Hepatocyte (in vitro differentiated cells): ENCODE measurements around the gene CDC6. TPM values are rescaled to one million over a fixed set of nuclear protein-coding genes. Genes with fewer than 3 reads are reported as not detected.

ENCODE experiments used
- DNase-seq: peaks from one replicate; pipeline ENCODE4 v3.0.0-alpha.2; 2016; ENCODE audit warnings: low spot score
- H2AFZ ChIP-seq: fragments of 200-600 bp; sonication (generic); 2 replicates; pipeline ENCODE4 v1.6.0; 2016; ENCODE audit warnings: antibody characterized with exemption, mild to moderate bottlenecking
- H3K27ac ChIP-seq: fragments of 200-600 bp; sonication (generic); 2 replicates; pipeline ENCODE4 v1.5.1; 2016; ENCODE audit warnings: mild to moderate bottlenecking
- H3K27me3 ChIP-seq: fragments of 200-600 bp; sonication (generic); 2 replicates; pipeline ENCODE4 v1.6.1; 2016
- H3K36me3 ChIP-seq: fragments of 200-600 bp; sonication (generic); replicated peaks from 2 replicates; pipeline ENCODE4 v1.5.1; 2016; ENCODE audit warnings: low read depth; ENCODE audit not compliant: insufficient read depth
- H3K4me1 ChIP-seq: fragments of 200-600 bp; sonication (generic); 2 replicates; pipeline ENCODE4 v1.5.1; 2016; ENCODE audit warnings: mild to moderate bottlenecking, moderate library complexity; ENCODE audit not compliant: insufficient read depth
- H3K4me2 ChIP-seq: fragments of 200-600 bp; sonication (generic); 2 replicates; pipeline ENCODE4 v1.6.0; 2016
- H3K4me3 ChIP-seq: fragments of 200-600 bp; sonication (generic); 2 replicates; pipeline ENCODE4 v1.5.1; 2016; ENCODE audit warnings: mild to moderate bottlenecking
- H3K79me2 ChIP-seq: fragments of 200-600 bp; sonication (generic); 2 replicates; pipeline ENCODE4 v1.6.0; 2017; ENCODE audit warnings: mild to moderate bottlenecking
- H3K9me2 ChIP-seq: fragments of 200-600 bp; sonication (generic); replicated peaks from 2 replicates; pipeline ENCODE4 v1.6.0; 2017; ENCODE audit warnings: mild to moderate bottlenecking; ENCODE audit not compliant: insufficient read depth
- H3K9me3 ChIP-seq: fragments of 200-600 bp; sonication (generic); 2 replicates; pipeline ENCODE4 v1.5.1; 2016; ENCODE audit warnings: low read depth, mild to moderate bottlenecking
- H4K20me1 ChIP-seq: fragments of 200-600 bp; sonication (generic); 2 replicates; pipeline ENCODE4 v1.6.0; 2016; ENCODE audit warnings: mild to moderate bottlenecking; ENCODE audit not compliant: insufficient read depth, poor library complexity, severe bottlenecking
- CTCF ChIP-seq: fragments of 200-600 bp; sonication (generic); IDR thresholded peaks from 2 replicates; pipeline ENCODE4 v1.5.1; 2016; ENCODE audit warnings: antibody characterized with exemption, mild to moderate bottlenecking; ENCODE audit not compliant: poor library complexity
- EZH2 ChIP-seq: fragments of 200-600 bp; sonication (generic); IDR thresholded peaks from 2 replicates; pipeline ENCODE4 v1.6.1; 2016; ENCODE audit warnings: antibody characterized with exemption, mild to moderate bottlenecking, borderline replicate concordance
- EZH2phosphoT487 ChIP-seq: fragments of 200-600 bp; sonication (generic); IDR thresholded peaks from one replicate; pipeline ENCODE4 v1.6.1; 2018; ENCODE audit warnings: antibody characterized with exemption, mild to moderate bottlenecking, low read depth, moderate library complexity; ENCODE audit not compliant: unreplicated experiment, severe bottlenecking
- WGBS: methylation state at CpG from one replicate; pipeline ENCODE4 v1.1.6; 2016; ENCODE audit warnings: low lambda C conversion rate; ENCODE audit errors: missing lambda C conversion rate; 5-methylcytosine and 5-hydroxymethylcytosine counted together
- polyA plus RNA-seq: library from polyadenylated mRNA; unstranded; fragments of >200 nt; fragmentation: Nextera tagmentation; extraction: Ambion mirVana; gene quantifications from 2 replicates; pipeline ENCODE4 v1.2.1, GENCODE V29; 2016
- total RNA-seq: library from RNA; depleted of rRNA; stranded (reverse); fragments of >200 nt; gene quantifications from 2 replicates; pipeline ENCODE4 v1.2.3, GENCODE V29; 2014

Gene CDC6
- total and polyA plus RNA-seq, 2 experiments from 2014 or later = 5.1 to 5.8 TPM

DNA sequence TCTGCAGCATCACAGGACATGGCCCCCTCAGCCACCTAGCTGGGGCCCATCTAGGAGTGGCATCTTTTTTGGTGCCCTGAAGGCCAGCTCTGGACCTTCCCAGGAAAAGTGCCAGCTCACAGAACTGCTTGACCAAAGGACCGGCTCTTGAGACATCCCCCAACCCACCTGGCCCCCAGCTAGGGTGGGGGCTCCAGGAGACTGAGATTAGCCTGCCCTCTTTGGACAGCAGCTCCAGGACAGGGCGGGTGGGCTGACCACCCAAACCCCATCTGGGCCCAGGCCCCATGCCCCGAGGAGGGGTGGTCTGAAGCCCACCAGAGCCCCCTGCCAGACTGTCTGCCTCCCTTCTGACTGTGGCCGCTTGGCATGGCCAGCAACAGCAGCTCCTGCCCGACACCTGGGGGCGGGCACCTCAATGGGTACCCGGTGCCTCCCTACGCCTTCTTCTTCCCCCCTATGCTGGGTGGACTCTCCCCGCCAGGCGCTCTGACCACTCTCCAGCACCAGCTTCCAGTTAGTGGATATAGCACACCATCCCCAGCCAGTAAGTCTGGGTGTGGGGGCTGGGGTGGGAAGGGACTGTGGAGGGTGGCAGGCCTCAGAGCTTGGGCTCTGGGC is 43.3 kb downstream of the CDC6 start:
- H4K20me1 ChIP-seq = peaks cover 27% of the 10 kb centered on the region
- no peaks in the 10 kb centered on the region for H3K9me2 ChIP-seq
- H3K4me1 ChIP-seq = peaks cover 78% of the 10 kb centered on the region
- peaks cover 97% of the 10 kb centered on the region for H3K79me2 ChIP-seq
- peak overlapping the region; percentile 48 for H3K4me2 ChIP-seq
- no peak for TF ChIP-seq EZH2phosphoT487
- no peak for TF ChIP-seq EZH2
- no peak for TF ChIP-seq CTCF
- no peaks in the 10 kb centered on the region for H3K27me3 ChIP-seq
- H3K27ac ChIP-seq = peak overlapping the region; percentile 71
- H3K4me3 ChIP-seq = no peak overlapping the region
- H2AFZ ChIP-seq = no peak overlapping the region
- no peaks in the 10 kb centered on the region for H3K9me3 ChIP-seq
- no peak for DNase-seq
- no peaks in the 10 kb centered on the region for H3K36me3 ChIP-seq
- 98% methylated on average over 8 of the region's 10 CpGs for WGBS

GRCh38 chr17:40331743-40332641 is 44.3 kb downstream of the CDC6 start:
- Histone ChIP-seq H3K79me2 (peaks cover 97% of the 10 kb centered on the region), H4K20me1 (peaks cover 18% of the 10 kb centered on the region), H3K4me3 (no peak overlapping the region), H2AFZ (no peak overlapping the region), H3K36me3 (no peaks in the 10 kb centered on the region), H3K4me2 (peak overlapping the region; percentile 48), H3K9me3 (no peaks in the 10 kb centered on the region), H3K27me3 (no peaks in the 10 kb centered on the region), H3K9me2 (no peaks in the 10 kb centered on the region), H3K4me1 (peaks cover 69% of the 10 kb centered on the region), H3K27ac (peak overlapping the region; percentile 71)
- DNase-seq = peak; percentile 63
- 64% methylated on average over 22 of the region's 22 CpGs for WGBS
- TF ChIP-seq EZH2 (no peak), EZH2phosphoT487 (no peak), CTCF (no peak)

DNA sequence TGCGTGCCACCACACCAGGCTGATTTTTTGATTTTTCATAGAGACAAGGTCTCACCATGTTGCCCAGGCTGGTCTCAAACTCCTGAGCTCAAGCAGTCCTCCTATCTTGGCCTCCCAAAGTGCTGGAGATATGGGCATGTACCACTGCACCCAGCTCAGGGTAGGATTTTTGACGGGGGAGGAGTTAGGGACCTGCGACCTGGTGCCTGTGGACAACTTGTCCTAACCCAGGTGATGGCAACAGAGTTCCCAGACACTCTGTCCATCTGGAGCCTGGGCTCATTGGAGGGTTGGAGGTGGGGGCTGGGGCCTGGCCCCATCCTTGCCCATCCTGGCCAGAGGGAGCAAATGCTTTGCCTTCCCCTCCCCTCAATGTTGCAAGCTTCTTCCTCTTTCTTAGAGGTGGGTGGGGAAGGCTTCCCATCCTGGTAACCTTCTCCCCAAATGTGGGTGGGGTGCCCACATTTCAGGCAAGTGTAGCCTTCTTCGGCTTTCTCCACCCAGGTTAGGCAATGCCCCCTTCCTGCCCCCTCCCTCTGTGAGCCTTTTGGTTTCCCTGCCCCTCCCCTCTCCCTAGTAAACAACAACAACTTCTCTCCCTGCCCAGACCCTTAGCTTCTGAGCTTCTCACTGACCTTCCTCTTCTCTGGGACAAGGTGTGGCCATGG is 46.2 kb downstream of the CDC6 start:
- DNase-seq = no peak
- TF ChIP-seq CTCF (no peak), EZH2phosphoT487 (no peak), EZH2 (no peak)
- Histone ChIP-seq H2AFZ (no peak overlapping the region), H3K27ac (peak overlapping the region; percentile 69), H3K79me2 (peaks cover 97% of the 10 kb centered on the region), H3K4me1 (peaks cover 55% of the 10 kb centered on the region), H3K4me3 (no peak overlapping the region), H3K36me3 (no peaks in the 10 kb centered on the region), H3K9me3 (no peaks in the 10 kb centered on the region), H3K9me2 (no peaks in the 10 kb centered on the region), H3K4me2 (no peak overlapping the region), H4K20me1 (peaks cover 4% of the 10 kb centered on the region), H3K27me3 (no peaks in the 10 kb centered on the region)
- WGBS = 100% methylated on average over 4 of the region's 4 CpGs
